Fibroblast of pulmonary artery (primary cell): ENCODE measurements around the gene ROBO1.
A peak's percentile ranks its signal among the peaks of the same experiment; 100 is the strongest.
"Not testable (repeated sequence)": the region's sequence is repeated elsewhere in the genome, so short reads cannot be mapped to it uniquely, and the experiment has no call there.

Experiments
- DNase-seq: peaks from one replicate; pipeline ENCODE4 v3.0.0-alpha.2; 2010; ENCODE audit warnings: low read depth
- H3K4me3 ChIP-seq: replicated peaks from 2 replicates; pipeline ENCODE4 v1.5.1; 2011; ENCODE audit warnings: low read depth, mild to moderate bottlenecking, control low read depth, low read length, moderate library complexity
- CTCF ChIP-seq: IDR thresholded peaks from 2 replicates; pipeline ENCODE4 v1.5.1; 2011; ENCODE audit warnings: mild to moderate bottlenecking, control low read depth, low read length, inconsistent platforms; ENCODE audit errors: missing control alignments

ROBO1 gene

GRCh38 chr3:79767905-79768267 lies at the start of gene ROBO1:
ROBO1 (minus strand) TSS chr3:79767998.
- TF ChIP-seq CTCF: no peak
- DNase-seq: peak; percentile 10
- H3K4me3 ChIP-seq: peak within 1 kb of the TSS; percentile 36

GRCh38 chr3:79817224-79817623 lies 49.4 kb upstream of the ROBO1 start:
- DNase-seq: no peak
- no peak for TF ChIP-seq CTCF
- no peak overlapping the region for H3K4me3 ChIP-seq

- no peak for DNase-seq
- no peak for TF ChIP-seq CTCF
- no peak overlapping the region for H3K4me3 ChIP-seq
Measured at GRCh38 chr3:79815478-79815877, 47.7 kb upstream of the ROBO1 start.

- no peak for DNase-seq
- no peak for TF ChIP-seq CTCF
- no peak overlapping the region for H3K4me3 ChIP-seq
Measured at GRCh38 chr3:79810581-79810980, 42.8 kb upstream of the ROBO1 start.

- H3K4me3 ChIP-seq: no peak overlapping the region
- no peak for DNase-seq
- TF ChIP-seq CTCF: no peak
Measured at GRCh38 chr3:79810092-79810491, 42.3 kb upstream of the ROBO1 start.

- no peak for TF ChIP-seq CTCF
- no peak overlapping the region for H3K4me3 ChIP-seq
- DNase-seq: no peak
Measured at GRCh38 chr3:79809106-79809505, 41.3 kb upstream of the ROBO1 start.

GRCh38 chr3:79808515-79808914 lies 40.7 kb upstream of the ROBO1 start:
- TF ChIP-seq CTCF: no peak
- DNase-seq: no peak
- no peak overlapping the region for H3K4me3 ChIP-seq

- DNase-seq, H3K4me3 ChIP-seq: not testable (repeated sequence)
Measured at GRCh38 chr3:79790177-79790576, 22.4 kb upstream of the ROBO1 start.
